Endothelial cell of umbilical vein (primary cell): Measurements from ENCODE around the gene IRF8. TPM values are rescaled to one million over a fixed set of nuclear protein-coding genes. Genes with fewer than 3 reads are reported as not detected.

ENCODE experiments used
- BruUV-seq: library from RNA; stranded (reverse); fragments of 400-500 nt; replicated peaks from 2 replicates; lab custom pipeline; 2021; lab: Mats Ljungman, UMichigan
- CTCF ChIA-PET: fragments of 300-600, 350-600 bp; sonication (Branson Sonifier 250); formaldehyde crosslinking; loops from one replicate; lab custom pipeline; 2021; ENCODE audit warnings: antibody characterized with exemption, inconsistent platforms; lab: Charles Lee
- POLR2A ChIA-PET: fragments of 300-600, 350-600 bp; sonication (Branson Sonifier 250); formaldehyde crosslinking; loops from one replicate; lab custom pipeline; 2021; ENCODE audit warnings: antibody characterized with exemption, inconsistent platforms; lab: Charles Lee
- DNase-seq: peaks from one replicate; pipeline ENCODE4 v3.0.0-alpha.2; 2011; ENCODE audit warnings: low read depth, low spot score
- FAIRE-seq: peaks from 2 replicates; lab custom pipeline; 2011; peaks lifted over from hg19 to GRCh38; lab: Jason Lieb, UNC
- H2AFZ ChIP-seq: 2 replicates; pipeline ENCODE4 v1.6.0; 2012; ENCODE audit warnings: low read depth, low read length, control low read depth, inconsistent platforms
- H3K27ac ChIP-seq: 2 replicates; pipeline ENCODE4 v1.5.1; 2011; ENCODE audit warnings: low read depth, mild to moderate bottlenecking, control low read depth, low read length, moderate library complexity; ENCODE audit not compliant: insufficient read depth
- H3K27me3 ChIP-seq, 2 experiments: 2 replicates each; pipeline versions ENCODE4 v1.6.0 to v1.6.1; 2011; ENCODE audit warnings: low read length in 2 of 2, mixed read lengths in 1 of 2; ENCODE audit not compliant: control insufficient read depth in 2 of 2, insufficient read depth in 2 of 2
- H3K36me3 ChIP-seq, 2 experiments: 2 replicates in 1 of 2; 3 replicates in 1 of 2; pipeline ENCODE4 v1.5.1; 2011; ENCODE audit warnings: low read length in 2 of 2, mild to moderate bottlenecking in 1 of 2, moderate library complexity in 1 of 2; ENCODE audit not compliant: control insufficient read depth in 2 of 2, insufficient read depth in 2 of 2; ENCODE audit errors: extremely low read depth in 1 of 2
- H3K4me1 ChIP-seq: 3 replicates; pipeline ENCODE4 v1.5.1; 2011; ENCODE audit warnings: mild to moderate bottlenecking, low read length; ENCODE audit not compliant: control insufficient read depth, insufficient read depth; ENCODE audit errors: extremely low read depth
- H3K4me2 ChIP-seq: 2 replicates; pipeline ENCODE4 v1.6.1; 2011; ENCODE audit warnings: low read length, control low read depth, mixed read lengths; ENCODE audit not compliant: insufficient read depth
- H3K4me3 ChIP-seq, 3 experiments: fragments of 200-600 bp in 1 of 3; sonication (generic), shearing (Covaris generic) in 1 of 3; replicated peaks in 1 of 3; 2 replicates each; pipeline ENCODE4 v1.5.1; 2011 to 2016; ENCODE audit warnings: control low read depth in 3 of 3, low read length in 3 of 3, mild to moderate bottlenecking in 2 of 3, inconsistent platforms in 1 of 3, low read depth in 1 of 3, moderate library complexity in 1 of 3; ENCODE audit not compliant: insufficient read depth in 1 of 3
- H3K79me2 ChIP-seq: 2 replicates; pipeline ENCODE4 v1.6.0; 2012; ENCODE audit warnings: low read length, inconsistent platforms; ENCODE audit not compliant: control insufficient read depth, insufficient read depth
- H3K9ac ChIP-seq: replicated peaks from 2 replicates; pipeline ENCODE3; 2011; ENCODE audit warnings: low read length, control low read depth; ENCODE audit not compliant: insufficient read depth; ENCODE audit errors: extremely low read depth
- H3K9me1 ChIP-seq: replicated peaks from 3 replicates; pipeline ENCODE4 v1.6.0; 2011; ENCODE audit warnings: mild to moderate bottlenecking, low read length; ENCODE audit not compliant: control insufficient read depth, insufficient read depth; ENCODE audit errors: extremely low read depth
- H3K9me3 ChIP-seq: replicated peaks from 2 replicates; pipeline ENCODE4 v1.5.1; 2012; ENCODE audit warnings: low read length, inconsistent platforms; ENCODE audit not compliant: control insufficient read depth, insufficient read depth
- H4K20me1 ChIP-seq: replicated peaks from 2 replicates; pipeline ENCODE3; 2011; ENCODE audit warnings: mild to moderate bottlenecking, low read length; ENCODE audit not compliant: control insufficient read depth, insufficient read depth; ENCODE audit errors: extremely low read depth
- CTCF ChIP-seq, 2 donors: IDR thresholded peaks; 1 replicate in 1 of 2; 2 replicates in 1 of 2; pipeline ENCODE4 v1.5.1; 2011; ENCODE audit warnings: low read length in 2 of 2, mild to moderate bottlenecking in 2 of 2, moderate library complexity in 2 of 2, control low read depth in 1 of 2, inconsistent platforms in 1 of 2, low read depth in 1 of 2; ENCODE audit not compliant: insufficient read depth in 1 of 2; ENCODE audit errors: extremely low read depth in 1 of 2
- EZH2 ChIP-seq: IDR thresholded peaks from 2 replicates; pipeline ENCODE4 v1.6.1; 2012; ENCODE audit warnings: borderline replicate concordance, low read depth, mild to moderate bottlenecking, moderate library complexity, low read length, inconsistent platforms; ENCODE audit not compliant: severe bottlenecking
- FOS ChIP-seq: IDR thresholded peaks from 2 replicates; pipeline ENCODE4 v1.6.1; 2011; ENCODE audit warnings: mild to moderate bottlenecking, low read length, moderate library complexity, borderline replicate concordance; ENCODE audit not compliant: insufficient read depth
- GATA2 ChIP-seq: IDR thresholded peaks from 2 replicates; pipeline ENCODE4 v1.7.0; 2011; ENCODE audit warnings: low read depth, mild to moderate bottlenecking, moderate library complexity, mixed read lengths, low read length; ENCODE audit not compliant: insufficient read length, insufficient read depth
- JUN ChIP-seq: IDR thresholded peaks from 2 replicates; pipeline ENCODE4 v1.6.1; 2011; ENCODE audit warnings: borderline replicate concordance, low read depth; ENCODE audit not compliant: insufficient read length, insufficient read depth
- MAX ChIP-seq: IDR thresholded peaks from 2 replicates; pipeline ENCODE4 v1.6.1; 2011; ENCODE audit not compliant: insufficient read depth, insufficient read length
- MYC ChIP-seq: IDR thresholded peaks from one replicate; pipeline ENCODE4 v1.6.1; 2011; ENCODE audit warnings: mild to moderate bottlenecking, low read depth, low read length
- POLR2A ChIP-seq: IDR thresholded peaks from 2 replicates; pipeline ENCODE4 v1.6.1; 2012; ENCODE audit warnings: low read depth, mild to moderate bottlenecking, control low read depth, low read length
- POLR2AphosphoS5 ChIP-seq: IDR thresholded peaks from 2 replicates; pipeline ENCODE4 v1.6.1; 2012; ENCODE audit warnings: low read depth, mild to moderate bottlenecking, control low read depth, low read length, moderate library complexity; ENCODE audit not compliant: insufficient read depth
- dilution Hi-C: fragments of 300-500 bp; cut with MboI; formaldehyde crosslinking; loops from one replicate; pipeline ENCODE4 v1.15.0; 2019; ENCODE audit warnings: low sequenced_read_pairs; ENCODE audit not compliant: extremely low pct_ligation_motif_present
- intact Hi-C: fragments of 100-400 bp; cut with micrococcal nuclease; formaldehyde crosslinking; loops from one replicate; pipeline ENCODE4 v1.10.0; 2022
- polyA plus RNA-seq, 4 experiments: library from polyadenylated mRNA; depleted of rRNA in 3 of 4; stranded (reverse) in 3 of 4; unstranded in 1 of 4; fragments of >200 nt; gene quantifications; 2 replicates each; pipeline versions ENCODE4 v1.2.1 to v1.2.3, GENCODE V29; 2011 to 2012; ENCODE audit warnings: missing spikeins in 1 of 4
- total RNA-seq: library from RNA; stranded (reverse); gene quantifications from 2 replicates; pipeline ENCODE4 v1.2.3, GENCODE V29; 2021

The IRF8 gene
- total and polyA plus RNA-seq, 2 donors (not counting 3 experiments of a cell fraction or from before 2014, with no cell fraction given) = not detected

- no peaks in the 10 kb centered on the region for H3K79me2 ChIP-seq
- H3K9me1 ChIP-seq = no peaks in the 10 kb centered on the region
- POLR2A ChIA-PET = no interaction called here
- no peak overlapping the region for H3K4me2 ChIP-seq
- peaks cover 7 to 14% of the 10 kb centered on the region in 2 experiments for H3K27me3 ChIP-seq
- CTCF ChIA-PET = interaction anchor here (1.9 to 2.1 kb wide), 2 partner anchors 12 to 70 kb away, joined by 6 read pairs; no protein-coding TSS in a partner anchor
- no peak for DNase-seq
- no peak for FAIRE-seq
- no peak overlapping the region for H3K27ac ChIP-seq
- intact Hi-C loops (no loop called here), dilution Hi-C loops (no loop called here)
- H4K20me1 ChIP-seq = no peaks in the 10 kb centered on the region
- H2AFZ ChIP-seq = no peak overlapping the region
- H3K9me3 ChIP-seq = no peaks in the 10 kb centered on the region
- H3K4me3 ChIP-seq = no peak overlapping the region
- no peaks in the 10 kb centered on the region for H3K36me3 ChIP-seq
- no peak for TF ChIP-seq MYC
- TF ChIP-seq EZH2 = no peak
- no peak for TF ChIP-seq POLR2A
- no peak for TF ChIP-seq POLR2AphosphoS5
- no peak for TF ChIP-seq MAX
- no peak for TF ChIP-seq GATA2
- TF ChIP-seq FOS = no peak
- no peak for TF ChIP-seq JUN
- no peak for TF ChIP-seq CTCF (IDR thresholded peaks at IDR 0.05; ENCODE audit: extremely low read depth in 1 of 2, insufficient read depth in 1 of 2, low read depth in 1 of 2, low read length in 2 of 2)
- H3K9ac ChIP-seq = no peak overlapping the region
- no TSS peak for BruUV-seq
- H3K4me1 ChIP-seq = peaks cover 19% of the 10 kb centered on the region
Observed at GRCh38 chr16:85891033-85891775, 7.8 kb upstream of the IRF8 start.
